ENCODE data around the gene ENTPD7.

Gene ENTPD7

GRCh38 chr10:99750641-99751040 lies 91.3 kb downstream of the ENTPD7 start:
- no peak for TF ChIP-seq CTCF (IDR thresholded peaks at IDR 0.05)
- peaks cover 94% of the 10 kb centered on the region for H3K36me3 ChIP-seq

GRCh38 chr10:99754670-99755069 lies 95.4 kb downstream of the ENTPD7 start:
- peaks cover 89% of the 10 kb centered on the region for H3K36me3 ChIP-seq
- no peak for TF ChIP-seq CTCF (IDR thresholded peaks at IDR 0.05)
- no peak overlapping the region for H3K4me3 ChIP-seq (ENCODE audit: low read depth in 1 of 2, low read length in 1 of 2)
- no peaks in the 10 kb centered on the region for H3K9me3 ChIP-seq
- no peak overlapping the region for H3K27ac ChIP-seq
- peaks cover 7 to 15% of the 10 kb centered on the region in 2 experiments for H3K4me1 ChIP-seq (ENCODE audit: control insufficient read depth in 1 of 2, insufficient read depth in 1 of 2, low read depth in 1 of 2, low read length in 1 of 2)
- no peaks in the 10 kb centered on the region for H3K27me3 ChIP-seq

More at GRCh38 chr10:99750641-99751040, 91.3 kb downstream of the ENTPD7 start:
- no peaks in the 10 kb centered on the region for H3K27me3 ChIP-seq
- H3K9me3 ChIP-seq, result no peaks in the 10 kb centered on the region
- H3K27ac ChIP-seq, result no peak overlapping the region
- H3K4me3 ChIP-seq (ENCODE audit: low read depth in 1 of 2, low read length in 1 of 2), result no peak overlapping the region
- H3K4me1 ChIP-seq (ENCODE audit: control insufficient read depth in 1 of 2, insufficient read depth in 1 of 2, low read depth in 1 of 2, low read length in 1 of 2), result peaks cover 7 to 15% of the 10 kb centered on the region in 2 experiments
